Right ventricle myocardium inferior (tissue), 1 donor: ENCODE results near the gene CLDN24. TPM values are rescaled to one million over a fixed set of nuclear protein-coding genes. Genes with fewer than 3 reads are reported as not detected.

Experiments used
- ATAC-seq: fragments of 200-7000 bp; cut with Tn5 transposase; one replicate; pipeline ENCODE4 v1.9.1; 2020; ENCODE audit warnings: mild to moderate bottlenecking, moderate library complexity
- DNase-seq: peaks from one replicate; pipeline ENCODE4 v3.0.0; 2021; ENCODE audit errors: missing footprints
- intact Hi-C: fragments of 100-400 bp; cut with DNase I; formaldehyde crosslinking; loops from one replicate; pipeline ENCODE4 v1.11.0; 2022
- long read RNA-seq: library from polyadenylated mRNA; unstranded; transcript quantifications from one replicate; pipeline ENCODE4 v2.0.0, GENCODE V29; 2021
- total RNA-seq: library from RNA; stranded (reverse); fragmentation: NEBNext Ultra II Directional; extraction: Animal tissue kit (Norgen Biotek cat#: 25700); gene quantifications from one replicate; pipeline ENCODE4 v1.2.1, GENCODE V29; 2021
- donor health status: DM: no; HTN: yes; CAD: no; lungs with severe emphysema.

CLDN24 gene
- not detected for total RNA-seq
- long read RNA-seq, result 0 reads

DNA sequence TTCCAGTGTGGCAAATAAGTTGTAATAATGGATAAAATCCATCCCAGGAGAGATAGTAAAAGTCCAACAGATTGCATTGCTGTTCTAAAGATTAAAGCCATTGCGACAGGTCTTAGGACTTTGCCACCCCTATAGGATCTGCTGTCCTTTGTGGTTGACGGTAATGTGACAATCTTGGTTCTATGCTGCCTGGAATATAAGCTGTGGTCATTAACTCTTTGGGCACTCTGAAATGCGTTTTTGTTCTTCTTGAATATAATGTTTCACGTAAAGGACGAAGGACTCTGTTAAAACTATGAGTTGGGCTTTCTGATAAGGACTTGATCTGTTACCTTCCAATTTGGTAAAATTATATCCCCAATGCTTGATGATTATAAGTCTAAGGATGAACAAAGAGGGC is at the start of gene CLDN24:
TSS of gene CLDN24 (minus strand) at position 101 of the 400 bp plus-strand sequence. CDS start at position 101, 0 bp downstream.
- no peak for DNase-seq
- intact Hi-C loops, result no loop called here
- ATAC-seq, result no peak

- DNase-seq, result no peak
- ATAC-seq, result no peak
- intact Hi-C loops, result no loop called here
Measured at GRCh38 chr4:183370786-183371185, 48.6 kb upstream of the CLDN24 start.

DNA sequence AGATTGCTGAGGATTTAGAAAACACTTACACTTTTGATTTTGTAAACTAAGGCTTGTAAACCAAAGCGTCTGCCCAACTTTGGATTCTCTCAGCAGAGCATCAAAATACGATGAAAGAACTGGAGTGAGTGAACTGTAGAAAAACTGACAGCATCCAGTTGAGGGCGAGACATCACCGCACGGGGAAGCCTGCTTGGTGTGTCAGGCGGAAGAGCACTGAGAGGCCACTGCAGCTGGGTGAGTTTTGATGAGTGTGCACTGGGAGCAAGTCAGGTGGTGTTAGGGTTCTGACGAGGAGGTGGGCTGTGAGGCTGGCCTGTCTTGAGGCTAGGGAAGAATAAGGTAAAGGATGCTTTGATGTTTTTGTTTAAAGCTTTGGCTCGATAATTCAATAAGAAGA is 46.8 kb upstream of the CLDN24 start:
- DNase-seq, result no peak
- intact Hi-C loops, result no loop called here
- no peak for ATAC-seq

- ATAC-seq (no peak), DNase-seq (no peak)
- intact Hi-C loops, result no loop called here
Measured at GRCh38 chr4:183366206-183366835, 44.1 kb upstream of the CLDN24 start.

- ATAC-seq (no peak), DNase-seq (no peak)
- intact Hi-C loops, result no loop called here
Measured at GRCh38 chr4:183364025-183364424, 41.8 kb upstream of the CLDN24 start.

DNA sequence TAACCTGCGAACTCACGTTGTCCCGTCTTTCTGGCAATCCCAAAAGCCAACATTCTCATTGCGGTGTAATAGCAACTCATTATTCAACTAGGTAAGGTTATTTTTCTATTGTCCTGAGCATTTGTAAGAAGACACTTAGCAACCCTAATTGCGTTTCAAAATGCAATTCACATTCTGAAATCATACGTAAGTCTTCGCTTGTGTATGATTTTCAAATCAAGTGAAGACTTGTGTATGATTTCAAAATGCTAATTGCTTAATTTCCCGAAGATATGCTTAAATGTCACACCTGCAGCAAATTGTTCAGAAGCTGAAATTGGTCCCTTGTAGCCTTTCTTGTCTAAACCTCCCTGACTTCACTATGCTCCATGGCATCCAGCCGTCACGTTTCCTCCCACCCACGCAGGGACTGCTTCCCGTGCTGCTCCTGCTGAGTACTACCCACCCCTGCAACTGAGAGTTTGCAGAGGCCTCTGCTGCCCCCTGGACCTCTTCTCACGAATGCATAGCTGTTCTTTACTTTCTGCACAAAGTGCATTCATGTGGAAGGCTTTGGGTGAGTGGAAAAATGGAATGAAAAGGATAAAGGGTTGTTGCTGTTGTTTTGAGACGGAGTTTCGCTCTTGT is 40.8 kb upstream of the CLDN24 start:
- no peak for DNase-seq
- intact Hi-C loops, result no loop called here
- no peak for ATAC-seq

- DNase-seq, result no peak
- intact Hi-C loops, result no loop called here
- no peak for ATAC-seq
Measured at GRCh38 chr4:183362036-183362435, 39.8 kb upstream of the CLDN24 start.

- ATAC-seq (no peak), DNase-seq (no peak)
- intact Hi-C loops, result no loop called here
Measured at GRCh38 chr4:183360161-183360919, 38.1 kb upstream of the CLDN24 start.

GRCh38 chr4:183358215-183358755 is 36.1 kb upstream of the CLDN24 start:
- intact Hi-C loops, result no loop called here
- no peak for DNase-seq

DNA sequence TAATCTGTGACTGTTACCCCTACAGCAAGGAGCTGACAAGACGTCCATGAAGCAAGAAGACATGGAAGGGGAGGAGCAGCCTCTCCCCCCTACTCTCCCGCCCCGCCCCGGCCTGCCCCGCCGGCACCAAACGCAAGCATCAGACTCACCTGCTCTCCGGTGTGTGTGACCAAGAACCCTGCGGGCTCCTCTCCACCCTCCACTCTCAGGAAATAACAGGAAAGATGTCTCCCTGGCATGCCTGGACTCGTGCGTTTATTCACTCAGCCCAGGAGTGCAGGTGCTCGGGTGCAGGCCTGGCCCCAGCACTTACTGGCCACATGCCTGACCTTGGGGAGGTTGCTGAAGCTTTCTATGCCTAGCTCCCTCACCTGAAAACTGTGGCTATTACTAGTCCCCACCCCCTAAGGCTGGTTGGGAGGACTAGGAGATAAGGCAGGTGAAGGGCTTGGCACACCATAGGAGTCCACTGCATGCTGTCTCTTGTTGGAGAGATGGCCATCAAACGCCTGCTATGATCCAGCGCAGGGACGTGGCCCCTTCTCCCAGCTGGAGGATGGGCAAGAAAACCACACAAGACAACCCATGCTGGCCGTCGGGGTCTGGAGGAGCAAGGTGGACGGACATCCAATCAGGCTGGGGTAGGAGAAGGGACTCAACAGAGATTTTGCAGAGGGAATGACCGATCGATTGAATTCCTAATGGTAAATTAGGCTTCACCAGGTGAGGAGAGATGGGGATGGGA is 34.9 kb upstream of the CLDN24 start:
- ATAC-seq (no peak), DNase-seq (no peak)
- intact Hi-C loops, result no loop called here

More at GRCh38 chr4:183358215-183358755, 36.1 kb upstream of the CLDN24 start:
- no peak for ATAC-seq

- ATAC-seq (no peak), DNase-seq (no peak)
- intact Hi-C loops, result no loop called here
Measured at GRCh38 chr4:183356173-183356830, 34.1 kb upstream of the CLDN24 start.

DNA sequence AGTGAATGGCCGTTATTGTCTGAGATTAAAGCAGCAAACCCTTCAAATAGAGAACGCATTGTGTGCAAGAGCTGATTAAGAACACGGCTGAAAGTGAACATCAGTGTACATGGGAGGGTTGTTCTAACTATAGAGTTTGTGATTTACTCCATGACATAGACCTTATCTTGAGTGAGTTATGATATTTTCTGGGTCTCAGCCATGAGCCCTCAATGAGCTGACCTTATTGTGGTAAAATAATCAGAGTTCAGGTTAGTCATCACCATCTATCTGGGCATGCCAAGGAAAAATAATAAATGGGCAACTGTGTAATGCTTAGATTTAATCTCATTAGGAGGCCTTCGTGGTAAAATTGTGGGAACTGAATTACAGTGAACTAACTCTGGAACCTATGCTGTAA is 33.2 kb upstream of the CLDN24 start:
- intact Hi-C loops, result no loop called here
- no peak for ATAC-seq
- DNase-seq, result no peak

DNA sequence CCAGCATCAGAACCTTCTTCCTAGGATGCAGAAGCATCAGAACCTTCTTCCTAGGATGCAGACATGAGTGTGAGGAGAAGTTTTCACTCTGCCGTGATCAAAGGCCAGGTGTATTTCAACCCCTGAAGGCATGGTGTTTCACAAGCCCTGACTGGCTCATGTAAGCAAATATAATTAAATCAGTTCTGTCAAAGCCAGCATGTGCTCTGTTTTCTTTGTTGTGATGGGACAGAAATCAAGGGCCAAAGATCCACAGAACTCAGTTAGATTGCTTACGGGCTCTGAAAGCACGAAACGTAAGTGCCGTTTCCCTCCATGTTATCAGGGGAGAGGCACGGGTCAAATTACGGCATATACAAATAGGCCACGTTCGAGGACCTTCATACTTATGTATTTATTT is 32.0 kb upstream of the CLDN24 start:
- ATAC-seq (no peak), DNase-seq (no peak)
- intact Hi-C loops, result no loop called here

DNA sequence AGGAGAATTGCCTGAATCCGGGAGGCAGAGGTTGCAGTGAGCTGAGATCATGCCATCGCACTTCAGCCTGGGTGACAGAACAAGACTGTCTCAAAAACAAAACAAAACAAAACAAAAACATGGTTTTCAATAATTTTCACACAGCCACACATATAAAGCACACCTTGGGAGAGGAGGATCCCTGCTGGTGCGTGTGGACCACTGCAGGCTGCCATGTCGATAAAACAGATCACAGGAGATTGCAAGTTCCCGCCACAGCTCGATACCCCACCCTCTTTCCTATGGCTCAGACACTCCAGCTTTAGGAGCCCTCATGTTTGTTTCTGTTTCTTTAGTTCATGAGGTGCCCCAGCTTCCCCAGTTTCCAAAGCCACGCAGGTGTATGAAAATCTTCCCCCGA is 31.3 kb upstream of the CLDN24 start:
- ATAC-seq (no peak), DNase-seq (no peak)
- intact Hi-C loops, result no loop called here

DNA sequence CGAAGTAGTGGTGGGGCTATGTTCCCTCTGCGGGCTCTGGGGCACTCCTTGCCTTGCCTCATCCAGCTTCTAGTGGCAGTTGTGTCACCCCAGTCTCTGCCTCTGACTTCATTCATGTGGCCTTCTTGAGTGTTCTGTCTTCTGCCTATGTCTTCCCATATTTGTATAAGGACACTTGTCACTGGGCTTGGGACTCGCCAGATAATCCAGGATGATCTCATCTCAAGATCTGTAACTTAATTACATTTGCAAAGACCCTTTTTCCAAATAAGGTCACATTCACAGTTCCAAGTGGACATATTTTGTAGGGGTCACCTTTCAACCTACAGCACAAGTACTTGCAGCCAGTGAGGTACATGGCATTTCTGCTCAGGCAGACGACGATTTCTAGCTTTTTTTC is 30.3 kb upstream of the CLDN24 start:
- no peak for DNase-seq
- ATAC-seq, result no peak
- intact Hi-C loops, result no loop called here

GRCh38 chr4:183350317-183351071 is 28.3 kb upstream of the CLDN24 start:
- no peak for ATAC-seq

GRCh38 chr4:183349673-183350072 is 27.4 kb upstream of the CLDN24 start:
- ATAC-seq, result no peak
- DNase-seq, result no peak

More at GRCh38 chr4:183350317-183351071, 28.3 kb upstream of the CLDN24 start:
- no peak for DNase-seq
- intact Hi-C loops, result no loop called here

More at GRCh38 chr4:183349673-183350072, 27.4 kb upstream of the CLDN24 start:
- intact Hi-C loops, result no loop called here
